HG03045 (cell line): Measurements from ENCODE around the gene FAM124A.

Experiments
- ATAC-seq: cut with Tn5 transposase; IDR thresholded peaks from one replicate; pipeline ENCODE4 v1.9.1; 2021; ENCODE audit warnings: mild to moderate bottlenecking, moderate library complexity; ENCODE audit not compliant: unreplicated experiment

Gene FAM124A

GRCh38 chr13:51220706-51221105 is 1.5 kb upstream of the FAM124A start:
- ATAC-seq, result no peak

DNA sequence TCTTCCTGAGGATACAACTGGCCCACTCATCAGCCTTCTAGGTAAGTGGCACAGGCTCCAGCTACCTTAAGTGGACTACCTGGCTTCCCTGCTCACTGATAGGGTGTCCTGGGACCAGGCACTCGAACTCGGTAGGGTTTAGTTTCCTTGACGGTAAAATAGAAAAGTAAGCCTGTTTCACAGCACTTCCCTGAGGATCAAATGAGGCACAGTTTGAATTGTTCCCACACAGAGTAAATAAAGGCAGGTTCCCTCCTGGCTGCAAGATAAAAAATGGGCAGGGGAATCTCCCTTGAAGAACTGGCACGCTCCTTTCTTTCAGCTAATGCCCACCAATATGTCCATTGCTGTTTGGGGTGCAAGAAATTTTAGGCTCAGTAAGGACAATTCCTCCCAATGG is 1.1 kb upstream of the FAM124A start:
- ATAC-seq, result no peak

- no peak for ATAC-seq
Measured at GRCh38 chr13:51221674-51222036, 543 bp upstream of the FAM124A start.

DNA sequence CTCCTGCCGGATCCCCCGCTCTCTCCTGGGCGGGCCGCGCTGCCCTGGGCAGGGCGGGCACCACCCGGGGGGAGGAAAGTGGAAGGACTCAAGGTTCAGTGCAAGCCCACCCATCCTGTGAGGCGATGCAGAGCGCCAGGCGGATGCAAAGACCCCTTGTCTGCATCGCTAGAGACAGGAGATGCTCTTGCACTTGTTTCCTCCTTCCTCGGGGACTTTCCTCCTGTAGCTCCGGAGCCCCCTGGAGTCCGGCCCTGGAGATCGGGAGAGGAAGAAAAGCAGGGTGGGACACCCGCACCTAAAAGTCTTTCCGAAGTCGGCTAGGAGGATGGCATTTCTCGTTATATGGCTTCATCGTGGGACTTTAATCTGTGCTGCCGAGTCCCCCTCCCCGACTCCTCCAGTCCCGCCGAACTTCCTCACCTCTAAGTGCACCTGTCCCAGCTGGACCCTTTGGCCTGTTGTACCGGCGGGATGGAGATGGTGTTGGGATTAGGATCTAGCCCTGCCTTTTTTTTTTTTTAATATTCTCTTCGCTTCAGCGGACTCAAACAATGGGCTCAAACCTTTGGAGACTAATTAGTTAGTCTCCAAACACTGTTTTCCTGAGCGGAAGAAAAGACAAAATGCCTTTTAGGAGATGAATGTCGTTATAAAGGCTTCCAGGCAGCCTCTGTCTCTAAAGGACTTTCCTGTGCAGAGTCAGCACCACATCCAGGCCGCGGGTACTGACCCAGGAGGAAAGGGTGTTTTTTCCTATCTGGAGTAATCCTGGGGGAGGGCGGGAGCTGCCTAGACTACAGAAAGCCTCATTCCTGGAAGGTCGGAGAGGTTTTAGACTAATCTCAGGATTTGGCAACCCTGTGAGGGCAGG is 725 bp downstream of the FAM124A start:
- ATAC-seq, result no peak

DNA sequence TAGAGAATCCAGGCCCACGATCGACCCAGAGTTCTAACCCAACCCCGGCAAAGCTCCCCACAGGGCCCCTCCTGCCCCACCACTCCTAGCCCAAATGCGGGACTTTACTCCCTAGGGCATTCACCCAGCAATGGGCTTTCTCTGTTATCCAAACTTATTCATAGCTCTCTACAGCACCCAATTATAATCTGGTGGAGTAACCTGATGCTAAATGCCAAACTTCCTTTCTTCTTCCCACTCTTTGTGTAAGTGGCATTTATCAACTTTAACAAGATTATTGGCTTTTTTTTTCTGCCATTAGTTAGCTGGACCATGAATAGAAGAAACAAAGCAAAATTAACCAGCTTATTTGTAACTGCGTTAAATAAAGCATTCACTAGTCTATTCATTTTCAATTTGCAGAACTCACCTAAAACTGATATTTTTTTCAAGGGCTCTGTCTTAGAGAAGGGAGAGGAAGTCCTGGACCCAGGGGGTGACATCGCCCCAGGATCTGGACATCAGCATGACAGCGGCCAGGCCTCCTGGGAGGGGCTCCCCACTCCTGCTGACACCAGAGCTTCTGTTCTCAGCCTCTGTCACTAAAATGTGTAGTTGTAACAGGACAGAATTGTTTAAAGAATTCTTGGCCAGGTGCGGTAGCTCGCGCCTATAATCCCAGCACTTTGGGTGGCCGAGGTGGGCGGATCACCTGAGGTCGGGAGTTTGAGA is 1.5 kb downstream of the FAM124A start:
- no peak for ATAC-seq

- no peak for ATAC-seq
Measured at GRCh38 chr13:51225029-51225428, 2.8 kb downstream of the FAM124A start.

- no peak for ATAC-seq
Measured at GRCh38 chr13:51227404-51227803, 5.2 kb downstream of the FAM124A start.

DNA sequence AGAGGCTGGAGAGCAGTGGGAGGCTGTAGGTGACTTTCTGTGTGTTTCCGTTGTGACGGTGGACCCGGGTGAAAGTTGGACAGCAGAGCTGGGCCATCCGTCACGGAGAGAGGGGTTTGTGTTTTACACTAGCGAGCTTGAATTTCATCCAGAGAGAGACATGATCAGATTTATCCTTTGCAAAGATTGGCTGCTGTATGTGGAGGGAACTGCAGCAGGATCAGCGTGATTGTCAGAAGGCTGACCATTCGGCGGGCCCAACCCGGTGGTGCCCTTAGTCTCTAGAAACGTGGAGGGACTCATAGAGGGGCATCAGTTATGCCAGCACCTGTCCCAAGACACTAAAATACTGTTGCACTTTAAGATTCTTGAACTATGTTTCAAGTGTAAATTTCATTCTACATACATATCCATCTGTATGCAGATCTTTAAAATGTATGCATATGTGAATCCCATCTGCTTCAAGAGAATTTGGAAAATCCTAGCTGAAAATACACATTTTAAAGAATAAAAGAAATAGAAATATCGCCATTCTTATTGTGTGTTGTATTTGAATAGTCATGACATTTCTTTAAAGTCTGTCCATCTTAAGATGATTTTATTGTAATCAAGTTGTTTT is 7.0 kb downstream of the FAM124A start:
- no peak for ATAC-seq

- ATAC-seq, result no peak
Measured at GRCh38 chr13:51229731-51230130, 7.5 kb downstream of the FAM124A start.

DNA sequence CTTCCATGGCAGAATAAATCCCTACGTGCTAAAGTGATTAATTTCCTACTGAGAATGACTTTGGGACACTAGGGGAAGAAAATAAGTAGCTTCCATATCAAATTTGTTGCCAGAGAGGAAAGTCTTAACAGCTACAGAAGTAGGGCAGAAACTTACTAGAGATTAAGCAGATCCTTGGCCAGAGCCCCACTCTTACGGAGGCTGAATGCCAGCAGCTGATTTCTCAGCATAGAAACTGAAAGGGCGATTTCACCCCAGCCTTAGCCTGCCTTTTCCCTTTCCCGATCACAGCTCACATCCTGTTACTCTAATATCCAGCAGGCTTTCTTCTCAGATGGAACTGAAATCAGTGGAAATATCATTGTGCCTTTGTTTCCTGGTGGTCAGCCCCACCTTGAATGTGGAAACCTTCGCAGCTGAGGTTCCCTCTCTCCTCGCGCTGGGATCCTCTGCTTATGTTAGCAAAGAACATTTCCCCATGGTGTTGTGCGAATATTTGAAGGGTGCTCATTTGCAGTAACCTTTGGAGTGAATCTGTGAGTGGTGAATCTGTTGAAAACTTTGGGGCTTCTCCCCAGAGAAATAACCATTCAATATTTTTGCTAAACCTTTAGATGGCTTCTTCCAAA is 8.4 kb downstream of the FAM124A start:
- ATAC-seq, result no peak

GRCh38 chr13:51231456-51231855 is 9.3 kb downstream of the FAM124A start:
- ATAC-seq, result no peak

DNA sequence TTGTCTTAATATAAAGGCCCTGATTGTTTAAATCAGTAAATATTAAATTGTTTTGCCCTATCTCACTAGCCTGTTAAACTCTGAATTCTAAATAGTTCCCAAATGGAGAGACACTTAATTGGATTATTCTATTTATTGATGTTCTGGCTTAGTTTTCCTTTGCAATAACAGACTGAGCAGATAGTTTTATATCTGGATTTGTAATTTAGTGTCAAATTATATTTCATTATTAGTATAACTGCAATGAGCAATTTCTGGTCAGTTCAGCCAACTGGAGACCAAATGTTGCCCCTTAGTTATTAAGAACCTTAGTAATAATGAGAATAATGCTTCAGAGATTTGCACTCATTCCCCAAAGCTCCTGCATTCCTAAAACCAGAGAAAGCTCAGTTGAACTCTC is 10.1 kb downstream of the FAM124A start:
- no peak for ATAC-seq

- ATAC-seq, result no peak
Measured at GRCh38 chr13:51233117-51233826, 11.1 kb downstream of the FAM124A start.

DNA sequence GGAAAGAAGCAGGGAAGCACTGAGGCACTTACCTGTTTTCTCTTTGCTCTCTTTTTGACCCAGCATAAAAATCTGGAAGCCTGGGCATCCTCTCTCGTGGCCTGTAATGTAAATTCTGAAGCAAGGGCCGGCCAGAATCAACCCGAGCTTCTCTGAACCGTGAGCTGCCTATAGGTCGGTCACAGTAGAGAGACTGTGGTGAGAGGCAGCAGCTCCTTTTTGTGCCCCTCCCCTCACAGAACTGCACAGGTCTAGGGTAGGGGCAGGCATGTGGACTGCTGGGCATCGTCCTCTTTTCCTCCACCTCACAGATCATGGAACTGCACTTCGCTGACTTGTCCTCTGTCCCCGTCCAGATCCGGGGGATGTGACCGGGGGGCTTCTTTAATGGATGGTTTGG is 12.5 kb downstream of the FAM124A start:
- ATAC-seq, result no peak

GRCh38 chr13:51235186-51235585 is 13.0 kb downstream of the FAM124A start:
- no peak for ATAC-seq

GRCh38 chr13:51235756-51236490 is 13.7 kb downstream of the FAM124A start:
- no peak for ATAC-seq

- no peak for ATAC-seq
Measured at GRCh38 chr13:51236491-51236792, 14.2 kb downstream of the FAM124A start.

- ATAC-seq, result no peak
Measured at GRCh38 chr13:51237386-51237785, 15.2 kb downstream of the FAM124A start.

DNA sequence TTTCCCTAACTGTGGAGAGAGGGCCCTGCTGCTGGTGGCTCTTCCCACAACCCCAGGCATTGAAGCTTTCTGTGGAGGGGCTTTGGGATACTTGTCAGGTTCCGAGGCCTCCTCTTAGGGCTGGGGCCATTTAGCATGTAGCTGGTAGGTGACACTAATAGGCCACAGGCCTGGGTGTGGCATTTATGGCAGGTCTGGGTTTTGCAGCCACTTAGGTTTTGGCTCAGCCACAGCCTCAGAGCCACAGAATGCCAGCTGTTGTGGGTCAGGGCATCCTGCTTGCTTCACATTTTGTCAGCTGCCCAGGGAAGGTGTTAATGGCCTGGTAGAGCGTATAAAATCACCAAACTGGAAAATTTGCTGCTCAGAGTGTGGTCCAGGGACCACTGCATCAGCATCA is 15.7 kb downstream of the FAM124A start:
- no peak for ATAC-seq

GRCh38 chr13:51240178-51240577 is 18.0 kb downstream of the FAM124A start:
- no peak for ATAC-seq
